SK-N-MC (cell line): ENCODE measurements around the gene XIRP1.

Experiments
- DNase-seq: peaks from one replicate; pipeline ENCODE4 v3.0.0-alpha.2; 2011; ENCODE audit warnings: low read depth, low spot score
- H3K27ac ChIP-seq: fragments of 200-600 bp; sonication (generic); 2 replicates; pipeline ENCODE4 v1.5.1; 2016; ENCODE audit warnings: mixed run types
- H3K36me3 ChIP-seq: fragments of 200-600 bp; sonication (generic); 2 replicates; pipeline ENCODE4 v1.6.1; 2017; ENCODE audit warnings: antibody characterized with exemption, low read length, mixed read lengths; ENCODE audit not compliant: insufficient read depth
- H3K4me3 ChIP-seq: fragments of 200-600 bp; sonication (generic); 2 replicates; pipeline ENCODE4 v1.5.1; 2016
- H3K9ac ChIP-seq: fragments of 200-600 bp; sonication (generic); 2 replicates; pipeline ENCODE4 v1.8.0; 2017; ENCODE audit warnings: mixed run types, mixed read lengths; ENCODE audit not compliant: insufficient read length
- H3K9me3 ChIP-seq: fragments of 200-600 bp; sonication (generic); 2 replicates; pipeline ENCODE4 v1.6.1; 2017; ENCODE audit warnings: low read depth, mild to moderate bottlenecking, antibody characterized with exemption, low read length, moderate library complexity, mixed read lengths
- EZH2 ChIP-seq: fragments of 200-600 bp; sonication (generic); IDR thresholded peaks from one replicate; pipeline ENCODE4 v1.6.1; 2017; ENCODE audit warnings: antibody characterized with exemption
- FOXP2 ChIP-seq: optimal IDR thresholded peaks from 2 replicates; pipeline ENCODE3; 2011; ENCODE audit warnings: mild to moderate bottlenecking, moderate library complexity; ENCODE audit not compliant: insufficient read depth; ENCODE audit errors: extremely low read length, control extremely low read depth
- POLR2AphosphoS5 ChIP-seq: IDR thresholded peaks from 2 replicates; pipeline ENCODE4 v1.6.1; 2012; ENCODE audit warnings: mild to moderate bottlenecking, low read depth, low read length, borderline replicate concordance

Gene XIRP1

GRCh38 chr3:39184081-39184967 is 8.1 kb downstream of the XIRP1 start:
- DNase-seq: no peak
- no peak for TF ChIP-seq FOXP2
- no peak for TF ChIP-seq EZH2
- no peak for TF ChIP-seq POLR2AphosphoS5
- no peak overlapping the region for H3K4me3 ChIP-seq
- H3K36me3 ChIP-seq: no peaks in the 10 kb centered on the region
- H3K27ac ChIP-seq: no peak overlapping the region
- no peak overlapping the region for H3K9ac ChIP-seq
- H3K9me3 ChIP-seq: no peaks in the 10 kb centered on the region

GRCh38 chr3:39183211-39184080 is 8.9 kb downstream of the XIRP1 start:
- TF ChIP-seq POLR2AphosphoS5 (no peak), FOXP2 (no peak), EZH2 (no peak)
- Histone ChIP-seq H3K9me3 (no peaks in the 10 kb centered on the region), H3K4me3 (no peak overlapping the region), H3K9ac (no peak overlapping the region), H3K27ac (no peak overlapping the region), H3K36me3 (no peaks in the 10 kb centered on the region)
- DNase-seq: no peak

GRCh38 chr3:39181408-39182335 is 10.7 kb downstream of the XIRP1 start:
- H3K36me3 ChIP-seq: no peaks in the 10 kb centered on the region
- TF ChIP-seq EZH2 (no peak), POLR2AphosphoS5 (no peak), FOXP2 (no peak)
- no peak for DNase-seq
- no peak overlapping the region for H3K27ac ChIP-seq
- peak overlapping the region; percentile 53 for H3K4me3 ChIP-seq
- no peaks in the 10 kb centered on the region for H3K9me3 ChIP-seq
- H3K9ac ChIP-seq: no peak overlapping the region

GRCh38 chr3:39180546-39181346 is 11.6 kb downstream of the XIRP1 start:
- peak overlapping the region; percentile 53 for H3K4me3 ChIP-seq
- no peak overlapping the region for H3K9ac ChIP-seq
- TF ChIP-seq EZH2 (no peak), FOXP2 (no peak), POLR2AphosphoS5 (no peak)
- no peaks in the 10 kb centered on the region for H3K36me3 ChIP-seq
- H3K27ac ChIP-seq: no peak overlapping the region
- no peaks in the 10 kb centered on the region for H3K9me3 ChIP-seq
- no peak for DNase-seq

- DNase-seq: no peak
- H3K27ac ChIP-seq: no peak overlapping the region
- peak overlapping the region; percentile 53; the same call in 1 of the 2 replicates for H3K4me3 ChIP-seq
- no peak overlapping the region for H3K9ac ChIP-seq
- H3K9me3 ChIP-seq: no peaks in the 10 kb centered on the region
- H3K36me3 ChIP-seq: no peaks in the 10 kb centered on the region
- TF ChIP-seq POLR2AphosphoS5: no peak
- no peak for TF ChIP-seq EZH2
Observed at GRCh38 chr3:39180183-39180545, 12.2 kb downstream of the XIRP1 start.

GRCh38 chr3:39178553-39178952 is 13.8 kb downstream of the XIRP1 start:
- H3K9ac ChIP-seq: peak overlapping the region; percentile 57
- no peaks in the 10 kb centered on the region for H3K36me3 ChIP-seq
- no peaks in the 10 kb centered on the region for H3K9me3 ChIP-seq
- TF ChIP-seq FOXP2: no peak
- TF ChIP-seq POLR2AphosphoS5: no peak
- TF ChIP-seq EZH2: no peak
- H3K27ac ChIP-seq: no peak overlapping the region
- peak overlapping the region; percentile 76 for H3K4me3 ChIP-seq
- DNase-seq: no peak

- DNase-seq: peak; percentile 12
- Histone ChIP-seq H3K9ac (peak overlapping the region; percentile 57), H3K27ac (no peak overlapping the region), H3K36me3 (no peaks in the 10 kb centered on the region), H3K9me3 (no peaks in the 10 kb centered on the region), H3K4me3 (peak overlapping the region; percentile 76)
- TF ChIP-seq EZH2 (no peak), POLR2AphosphoS5 (peak; percentile 54)
Observed at GRCh38 chr3:39177708-39178332, 14.6 kb downstream of the XIRP1 start.
